GM23248 (cell line): ENCODE data around the gene GPR18.

ENCODE experiments used
- EZH2 ChIP-seq: fragments of 200-600 bp; sonication (generic); IDR thresholded peaks from 2 replicates; pipeline ENCODE4 v1.6.1; 2018; ENCODE audit warnings: antibody characterized with exemption, mild to moderate bottlenecking; ENCODE audit not compliant: insufficient read depth, poor library complexity, severe bottlenecking
- EZH2phosphoT487 ChIP-seq: fragments of 200-600 bp; sonication (generic); IDR thresholded peaks from 2 replicates; pipeline ENCODE4 v1.6.1; 2018; ENCODE audit warnings: antibody characterized with exemption, moderate library complexity, mild to moderate bottlenecking, low read depth; ENCODE audit not compliant: insufficient read depth

DNA sequence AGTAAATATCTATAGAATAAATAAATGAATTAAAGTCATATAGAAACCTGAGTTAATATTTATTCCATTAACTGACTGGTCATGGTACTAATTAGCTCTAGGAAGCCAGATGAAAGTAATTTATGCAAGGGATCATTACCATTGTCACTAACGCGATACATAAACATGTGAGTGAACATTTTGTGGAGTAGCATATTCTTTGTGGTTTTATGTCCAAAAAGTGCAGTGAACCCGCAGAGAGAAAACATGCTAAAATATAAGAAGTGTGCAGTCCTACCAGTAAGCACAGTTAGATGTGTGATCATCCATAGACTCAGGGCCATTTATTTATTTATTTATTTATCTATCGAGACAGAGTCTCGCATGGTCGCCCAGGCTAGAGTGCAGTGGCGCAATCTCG lies 47.4 kb upstream of the GPR18 start:
- TF ChIP-seq EZH2 = no peak
- no peak for TF ChIP-seq EZH2phosphoT487
